Measurements from ENCODE around the gene IKZF3.

- no peak for TF ChIP-seq CTCF (IDR thresholded peaks at IDR 0.05)
- no peak for TF ChIP-seq GABPA (IDR thresholded peaks at IDR 0.05; ENCODE audit: low read depth)
- TF ChIP-seq FOXM1 (IDR thresholded peaks at IDR 0.05; ENCODE audit: low read depth), result no peak
- TF ChIP-seq NFIC (IDR thresholded peaks at IDR 0.05; ENCODE audit: borderline replicate concordance), result no peak
- TF ChIP-seq POLR2AphosphoS5 (IDR thresholded peaks at IDR 0.05; ENCODE audit: low read depth, low read length), result no peak
- no peak for TF ChIP-seq YY1 (IDR thresholded peaks at IDR 0.05; ENCODE audit: low read depth)
- no peak for TF ChIP-seq GATA2 (CRISPR knock-in tag; IDR thresholded peaks at IDR 0.05)
- no peak for TF ChIP-seq ZBTB33 (IDR thresholded peaks at IDR 0.05; ENCODE audit: borderline replicate concordance, low read depth)
- TF ChIP-seq TAF1 (IDR thresholded peaks at IDR 0.05; ENCODE audit: borderline replicate concordance, low read depth, low read length), result no peak
These were observed 17.9 kb downstream of the IKZF3 start for GRCh38 chr17:39846205-39846604.

All from SK-N-SH (cell line).